ENCODE data around the gene HAGHL. TPM values are rescaled to one million over a fixed set of nuclear protein-coding genes. Genes with fewer than 3 reads are reported as not detected.
"Not testable (repeated sequence)": the region's sequence is repeated elsewhere in the genome, so short reads cannot be mapped to it uniquely, and the experiment has no call there.

Gene HAGHL
- total RNA-seq, 2 experiments from 2014 or later = 14.2 to 15.2 TPM

- peaks cover 5% of the 10 kb centered on the region for H3K4me1 Mint-ChIP-seq (ENCODE audit: low read depth)
- ChIA-PET POLR2A (interaction anchor here (1.2 to 1.6 kb wide), 2 partner anchors 10 to 74 kb away, joined by 3 to 5 read pairs; partner anchors contain the start of gene ANTKMT), CTCF (interaction anchor here (0.7 to 5.2 kb wide), 22 partner anchors 8 to 391 kb away, joined by 3 to 120 read pairs (median 4); partner anchors contain the start of genes ANTKMT, CCDC78, CHTF18 and CIAO3)
- H3K36me3 Mint-ChIP-seq = no peaks in the 10 kb centered on the region
- peak; percentile 85 for DNase-seq
- no peak overlapping the region for H3K4me3 Mint-ChIP-seq
- intact Hi-C loops (cut with micrococcal nuclease) = loop anchor here (1.0 kb wide), 1 partner anchor 74 kb away; no protein-coding TSS in a partner anchor
- no peak overlapping the region for H3K27ac Mint-ChIP-seq
- no peaks in the 10 kb centered on the region for H3K9me3 Mint-ChIP-seq
- peaks cover 39% of the 10 kb centered on the region for H3K27me3 Mint-ChIP-seq
These were observed 15.2 kb upstream of the HAGHL start for GRCh38 chr16:711548-712320.

GRCh38 chr16:712740-713250, 14.1 kb upstream of the HAGHL start:
- H3K4me3 Mint-ChIP-seq; H3K4me1 Mint-ChIP-seq (ENCODE audit: low read depth); intact Hi-C loops (cut with micrococcal nuclease); H3K36me3 Mint-ChIP-seq; H3K9me3 Mint-ChIP-seq; H3K27ac Mint-ChIP-seq: not testable (repeated sequence)
- peaks cover 32% of the 10 kb centered on the region for H3K27me3 Mint-ChIP-seq
- POLR2A ChIA-PET = interaction anchor here (1.2 to 1.6 kb wide), 2 partner anchors 8 to 73 kb away, joined by 3 to 5 read pairs; partner anchors contain the start of gene ANTKMT
- CTCF ChIA-PET = interaction anchor here (0.7 to 5.2 kb wide), 21 partner anchors 7 to 390 kb away, joined by 3 to 120 read pairs (median 4); partner anchors contain the start of genes ANTKMT, CCDC78, CHTF18 and CIAO3
- DNase-seq = peak; percentile 78

- H3K4me3 Mint-ChIP-seq = no peak overlapping the region
- H3K9me3 Mint-ChIP-seq = no peaks in the 10 kb centered on the region
These were observed 12.8 kb upstream of the HAGHL start for GRCh38 chr16:714079-714478.

GRCh38 chr16:714558-715476, 12.1 kb upstream of the HAGHL start, which contains the start of gene METRN:
Gene METRN (plus strand): TSS chr16:715118. CDS start chr16:715290, 172 bp downstream.
- ChIA-PET POLR2A (interaction anchor here (0.6 to 1.5 kb wide), 4 partner anchors 11 to 40 kb away, joined by 3 to 9 read pairs (median 6); partner anchors contain the start of genes CCDC78 and HAGHL), CTCF (interaction anchor here (0.7 to 5.2 kb wide), 8 partner anchors 10 to 340 kb away, joined by 3 to 120 read pairs (median 10); partner anchors contain the start of genes CHTF18, CIAO3, HAGHL and RPUSD1)
- Mint-ChIP-seq H3K4me3 (peak within 1 kb of the TSS; percentile 57), H3K36me3 (no peaks in the 10 kb centered on the region), H3K27ac (no peak within 1 kb of the TSS), H3K27me3 (peaks cover 14% of the 10 kb centered on the region), H3K4me1 (ENCODE audit: low read depth) (peaks cover 14% of the 10 kb centered on the region), H3K9me3 (no peaks in the 10 kb centered on the region)
- intact Hi-C loops (cut with micrococcal nuclease) = no loop called here
- DNase-seq = peak; percentile 91

More at GRCh38 chr16:714079-714478, 12.8 kb upstream of the HAGHL start:
- intact Hi-C loops (cut with micrococcal nuclease) = no loop called here
- ChIA-PET POLR2A (no interaction called here), CTCF (interaction anchor here (1.3 to 5.2 kb wide), 6 partner anchors 10 to 72 kb away, joined by 4 to 120 read pairs (median 12); partner anchors contain the start of genes CHTF18, CIAO3 and RPUSD1)
- no peak overlapping the region for H3K27ac Mint-ChIP-seq
- peaks cover 8% of the 10 kb centered on the region for H3K4me1 Mint-ChIP-seq (ENCODE audit: low read depth)
- no peak for DNase-seq
- no peaks in the 10 kb centered on the region for H3K36me3 Mint-ChIP-seq
- peaks cover 21% of the 10 kb centered on the region for H3K27me3 Mint-ChIP-seq

- no peak for DNase-seq
- Mint-ChIP-seq H3K4me3 (peak overlapping the region; percentile 57), H3K36me3 (no peaks in the 10 kb centered on the region), H3K4me1 (ENCODE audit: low read depth) (peaks cover 19% of the 10 kb centered on the region), H3K27me3 (peaks cover 10% of the 10 kb centered on the region), H3K9me3 (no peaks in the 10 kb centered on the region), H3K27ac (no peak overlapping the region)
- CTCF ChIA-PET = interaction anchor here (0.8 to 5.2 kb wide), 10 partner anchors 9 to 71 kb away, joined by 3 to 120 read pairs (median 6); partner anchors contain the start of genes CHTF18, CIAO3, HAGHL and RPUSD1
- intact Hi-C loops (cut with micrococcal nuclease) = loop anchor here (1.0 kb wide), 1 partner anchor 25 kb away; the partner anchor contains the start of gene CIAO3
- POLR2A ChIA-PET = interaction anchor here (0.6 to 1.5 kb wide), 5 partner anchors 11 to 41 kb away, joined by 3 to 9 read pairs (median 6); partner anchors contain the start of genes CCDC78 and HAGHL
These were observed 11.3 kb upstream of the HAGHL start for GRCh38 chr16:715477-716199.

GRCh38 chr16:716200-716568, 10.7 kb upstream of the HAGHL start:
- POLR2A ChIA-PET = interaction anchor here (1.2 to 1.5 kb wide), 4 partner anchors 10 to 21 kb away, joined by 3 to 9 read pairs (median 6); partner anchors contain the start of genes CCDC78 and HAGHL

GRCh38 chr16:716768-717325, 10.1 kb upstream of the HAGHL start:
- Mint-ChIP-seq H3K4me1 (ENCODE audit: low read depth) (peaks cover 19% of the 10 kb centered on the region), H3K27me3 (peaks cover 7% of the 10 kb centered on the region), H3K27ac (no peak overlapping the region), H3K36me3 (no peaks in the 10 kb centered on the region), H3K4me3 (peak overlapping the region; percentile 37), H3K9me3 (no peaks in the 10 kb centered on the region)
- ChIA-PET CTCF (interaction anchor here (0.9 to 5.2 kb wide), 6 partner anchors 11 to 70 kb away, joined by 3 to 120 read pairs (median 6); partner anchors contain the start of genes CHTF18, CIAO3, HAGHL and RPUSD1), POLR2A (interaction anchor here (1.4 to 1.5 kb wide), 2 partner anchors 9 to 13 kb away, joined by 3 to 9 read pairs; partner anchors contain the start of genes CCDC78 and HAGHL)
- no peak for DNase-seq
- intact Hi-C loops (cut with micrococcal nuclease) = loop anchor here (1.0 kb wide), 1 partner anchor 23 kb away; the partner anchor contains the start of gene CIAO3

More at GRCh38 chr16:716200-716568, 10.7 kb upstream of the HAGHL start:
- CTCF ChIA-PET = interaction anchor here (0.8 to 5.2 kb wide), 9 partner anchors 9 to 70 kb away, joined by 3 to 120 read pairs (median 9); partner anchors contain the start of genes CHTF18, CIAO3, HAGHL and RPUSD1
- peaks cover 9% of the 10 kb centered on the region for H3K27me3 Mint-ChIP-seq
- no peak for DNase-seq
- H3K9me3 Mint-ChIP-seq = no peaks in the 10 kb centered on the region
- no peaks in the 10 kb centered on the region for H3K36me3 Mint-ChIP-seq
- H3K4me3 Mint-ChIP-seq = peak overlapping the region; percentile 37
- no peak overlapping the region for H3K27ac Mint-ChIP-seq
- H3K4me1 Mint-ChIP-seq (ENCODE audit: low read depth) = peaks cover 19% of the 10 kb centered on the region
- intact Hi-C loops (cut with micrococcal nuclease) = loop anchor here (1.0 kb wide), 1 partner anchor 24 kb away; the partner anchor contains the start of gene CIAO3

GRCh38 chr16:717450-718245, 9.3 kb upstream of the HAGHL start:
- Mint-ChIP-seq H3K36me3 (no peaks in the 10 kb centered on the region), H3K4me1 (ENCODE audit: low read depth) (peaks cover 19% of the 10 kb centered on the region), H3K4me3 (no peak overlapping the region), H3K27ac (no peak overlapping the region), H3K9me3 (no peaks in the 10 kb centered on the region), H3K27me3 (peaks cover 7% of the 10 kb centered on the region)
- no peak for DNase-seq
- CTCF ChIA-PET = interaction anchor here (0.6 kb wide), 1 partner anchor 18 kb away, joined by 4 read pairs; no protein-coding TSS in a partner anchor
- intact Hi-C loops (cut with micrococcal nuclease) = no loop called here
- POLR2A ChIA-PET = no interaction called here

GRCh38 chr16:718389-718788, 8.5 kb upstream of the HAGHL start:
- CTCF ChIA-PET = interaction anchor here (1.2 kb wide), 1 partner anchor 11 kb away, joined by 4 read pairs; no protein-coding TSS in a partner anchor
- peaks cover 18% of the 10 kb centered on the region for H3K4me1 Mint-ChIP-seq (ENCODE audit: low read depth)
- no peaks in the 10 kb centered on the region for H3K36me3 Mint-ChIP-seq
- POLR2A ChIA-PET = no interaction called here
- H3K27me3 Mint-ChIP-seq = peaks cover 5% of the 10 kb centered on the region
- DNase-seq = no peak
- H3K27ac Mint-ChIP-seq = no peak overlapping the region
- H3K4me3 Mint-ChIP-seq = no peak overlapping the region
- intact Hi-C loops (cut with micrococcal nuclease) = no loop called here
- H3K9me3 Mint-ChIP-seq = no peaks in the 10 kb centered on the region

Data from activated CD4-positive, alpha-beta memory T cell treated with anti-CD3 and anti-CD28 coated beads for 36 hours (primary cell).